Panc1 (cell line): ENCODE data around the gene MVD. TPM values are rescaled to one million over a fixed set of nuclear protein-coding genes. Genes with fewer than 3 reads are reported as not detected.

ENCODE experiments used
- ATAC-seq: fragments of 200-7000 bp; cut with Tn5 transposase; 2 replicates; pipeline ENCODE4 v1.9.1; 2020; ENCODE audit warnings: mild to moderate bottlenecking, moderate library complexity
- BruUV-seq: library from RNA; stranded (reverse); fragments of 400-500 nt; replicated peaks from 2 replicates; lab custom pipeline; 2021; lab: Mats Ljungman, UMichigan
- CTCF ChIA-PET: fragments of 300-600 bp; sonication (Branson Sonifier 250); formaldehyde crosslinking; loops from one replicate; lab custom pipeline; 2022; ENCODE audit warnings: antibody characterized with exemption; lab: Charles Lee
- POLR2A ChIA-PET: fragments of 300-600 bp; sonication (Branson Sonifier 250); formaldehyde crosslinking; loops from one replicate; lab custom pipeline; 2022; ENCODE audit warnings: antibody characterized with exemption; lab: Charles Lee
- DNase-seq: peaks from one replicate; pipeline ENCODE4 v3.0.0-alpha.2; 2010; ENCODE audit warnings: low read depth, low spot score
- H3K27ac ChIP-seq: 2 replicates; pipeline ENCODE4 v1.5.1; 2011; ENCODE audit warnings: mild to moderate bottlenecking, low read length, inconsistent platforms
- H3K27me3 ChIP-seq: fragments of 200-500 bp; sonication (Bioruptor generic); 2 replicates; pipeline ENCODE4 v1.6.0; 2014; ENCODE audit warnings: low read length, inconsistent platforms; ENCODE audit not compliant: control insufficient read depth, insufficient read depth
- H3K36me3 ChIP-seq: fragments of 200-500 bp; sonication (Bioruptor generic); 2 replicates; pipeline ENCODE4 v1.5.1; 2014; ENCODE audit warnings: inconsistent platforms, mild to moderate bottlenecking, low read length, moderate library complexity; ENCODE audit not compliant: control insufficient read depth, insufficient read depth
- H3K4me1 ChIP-seq: 2 replicates; pipeline ENCODE4 v1.5.1; 2011; ENCODE audit warnings: inconsistent platforms, mild to moderate bottlenecking, low read length, moderate library complexity; ENCODE audit not compliant: control insufficient read depth, insufficient read depth
- H3K4me3 ChIP-seq, 2 experiments: 2 replicates each; pipeline ENCODE4 v1.5.1; 2011 to 2012; ENCODE audit warnings: low read depth in 2 of 2, low read length in 2 of 2, mild to moderate bottlenecking in 2 of 2, inconsistent platforms in 1 of 2, moderate library complexity in 1 of 2
- H3K9me3 ChIP-seq: fragments of 200-500 bp; sonication (Bioruptor generic); 2 replicates; pipeline ENCODE4 v1.5.1; 2014; ENCODE audit warnings: low read depth, mild to moderate bottlenecking, inconsistent platforms, low read length, moderate library complexity; ENCODE audit not compliant: control insufficient read depth, insufficient read depth
- POLR2AphosphoS5 ChIP-seq: IDR thresholded peaks from 2 replicates; pipeline ENCODE4 v1.6.1; 2012; ENCODE audit warnings: mild to moderate bottlenecking, low read depth, low read length, moderate library complexity
- SIN3A ChIP-seq: IDR thresholded peaks from 2 replicates; pipeline ENCODE4 v1.6.1; 2012; ENCODE audit warnings: low read depth, mild to moderate bottlenecking, low read length, moderate library complexity, borderline replicate concordance; ENCODE audit not compliant: insufficient read depth
- TCF7L2 ChIP-seq: IDR thresholded peaks from 2 replicates; pipeline ENCODE4 v1.6.1; 2011; ENCODE audit warnings: mild to moderate bottlenecking, low read depth, low read length, inconsistent platforms
- in situ Hi-C: cut with HindIII; loops from 2 replicates; pipeline ENCODE4 v1.10.0; 2016; ENCODE audit warnings: low sequenced_read_pairs, low pct_unique_long_range_greater_than_20kb
- intact Hi-C: fragments of 100-400 bp; cut with micrococcal nuclease; formaldehyde crosslinking; loops from one replicate; pipeline ENCODE4 v1.10.0; 2022; ENCODE audit not compliant: unreplicated experiment
- total RNA-seq: library from RNA; stranded (reverse); gene quantifications from one replicate; pipeline ENCODE4 v1.2.1, GENCODE V29; 2021; ENCODE audit not compliant: unreplicated experiment
- TF ChIP-seq, protein P1 (sequence below), 2 experiments: IDR thresholded peaks; 2 replicates each; pipeline ENCODE4 v1.6.1; 2011 to 2012; ENCODE audit warnings: low read depth in 2 of 2, control low read depth in 1 of 2, low read length in 1 of 2, mild to moderate bottlenecking in 1 of 2, moderate library complexity in 1 of 2; ENCODE audit not compliant: insufficient read depth in 1 of 2
- TF ChIP-seq, protein P2 (sequence below): fragments of 450-650 bp; IDR thresholded peaks from 2 replicates; pipeline ENCODE4 v1.5.1; 2017; ENCODE audit warnings: mild to moderate bottlenecking

Gene MVD
- total RNA-seq, 1 experiment from 2014 or later = 96.8 TPM

DNA sequence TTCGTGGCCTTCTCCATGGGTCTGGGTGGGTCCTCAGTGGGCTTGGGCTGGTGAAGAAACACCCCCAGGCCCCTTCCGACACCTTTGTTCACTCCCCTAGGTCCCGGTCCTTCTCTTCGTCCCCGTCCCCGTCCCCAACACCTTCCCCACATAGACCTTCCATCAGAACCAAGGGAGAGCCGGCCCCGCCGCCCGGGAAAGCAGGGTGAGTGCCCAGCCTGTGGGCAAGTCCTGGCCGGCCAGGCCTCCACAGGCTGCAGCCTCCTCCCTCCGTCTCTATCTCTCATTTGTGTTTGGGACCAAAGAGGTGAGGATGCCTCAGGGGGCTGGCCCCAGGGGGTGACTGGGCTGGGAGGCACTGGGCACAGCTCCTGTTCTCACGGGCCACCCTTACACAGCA, 39.0 kb downstream of the MVD start:
- H3K36me3 ChIP-seq = no peaks in the 10 kb centered on the region
- ChIA-PET POLR2A (no interaction called here), CTCF (no interaction called here)
- ATAC-seq = no peak
- no peak overlapping the region for H3K4me3 ChIP-seq
- DNase-seq = no peak
- intact Hi-C loops (no loop called here), in situ Hi-C loops (no loop called here)
- H3K27ac ChIP-seq = no peak overlapping the region
- TF ChIP-seq POLR2AphosphoS5 (no peak), TCF7L2 (no peak), SIN3A (no peak)
- TF ChIP-seq, protein P1, sequence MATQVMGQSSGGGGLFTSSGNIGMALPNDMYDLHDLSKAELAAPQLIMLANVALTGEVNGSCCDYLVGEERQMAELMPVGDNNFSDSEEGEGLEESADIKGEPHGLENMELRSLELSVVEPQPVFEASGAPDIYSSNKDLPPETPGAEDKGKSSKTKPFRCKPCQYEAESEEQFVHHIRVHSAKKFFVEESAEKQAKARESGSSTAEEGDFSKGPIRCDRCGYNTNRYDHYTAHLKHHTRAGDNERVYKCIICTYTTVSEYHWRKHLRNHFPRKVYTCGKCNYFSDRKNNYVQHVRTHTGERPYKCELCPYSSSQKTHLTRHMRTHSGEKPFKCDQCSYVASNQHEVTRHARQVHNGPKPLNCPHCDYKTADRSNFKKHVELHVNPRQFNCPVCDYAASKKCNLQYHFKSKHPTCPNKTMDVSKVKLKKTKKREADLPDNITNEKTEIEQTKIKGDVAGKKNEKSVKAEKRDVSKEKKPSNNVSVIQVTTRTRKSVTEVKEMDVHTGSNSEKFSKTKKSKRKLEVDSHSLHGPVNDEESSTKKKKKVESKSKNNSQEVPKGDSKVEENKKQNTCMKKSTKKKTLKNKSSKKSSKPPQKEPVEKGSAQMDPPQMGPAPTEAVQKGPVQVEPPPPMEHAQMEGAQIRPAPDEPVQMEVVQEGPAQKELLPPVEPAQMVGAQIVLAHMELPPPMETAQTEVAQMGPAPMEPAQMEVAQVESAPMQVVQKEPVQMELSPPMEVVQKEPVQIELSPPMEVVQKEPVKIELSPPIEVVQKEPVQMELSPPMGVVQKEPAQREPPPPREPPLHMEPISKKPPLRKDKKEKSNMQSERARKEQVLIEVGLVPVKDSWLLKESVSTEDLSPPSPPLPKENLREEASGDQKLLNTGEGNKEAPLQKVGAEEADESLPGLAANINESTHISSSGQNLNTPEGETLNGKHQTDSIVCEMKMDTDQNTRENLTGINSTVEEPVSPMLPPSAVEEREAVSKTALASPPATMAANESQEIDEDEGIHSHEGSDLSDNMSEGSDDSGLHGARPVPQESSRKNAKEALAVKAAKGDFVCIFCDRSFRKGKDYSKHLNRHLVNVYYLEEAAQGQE (IDR thresholded peaks at IDR 0.05; ENCODE audit: insufficient read depth in 1 of 2, low read depth in 2 of 2, low read length in 1 of 2) = no peak
- TF ChIP-seq, protein P2, sequence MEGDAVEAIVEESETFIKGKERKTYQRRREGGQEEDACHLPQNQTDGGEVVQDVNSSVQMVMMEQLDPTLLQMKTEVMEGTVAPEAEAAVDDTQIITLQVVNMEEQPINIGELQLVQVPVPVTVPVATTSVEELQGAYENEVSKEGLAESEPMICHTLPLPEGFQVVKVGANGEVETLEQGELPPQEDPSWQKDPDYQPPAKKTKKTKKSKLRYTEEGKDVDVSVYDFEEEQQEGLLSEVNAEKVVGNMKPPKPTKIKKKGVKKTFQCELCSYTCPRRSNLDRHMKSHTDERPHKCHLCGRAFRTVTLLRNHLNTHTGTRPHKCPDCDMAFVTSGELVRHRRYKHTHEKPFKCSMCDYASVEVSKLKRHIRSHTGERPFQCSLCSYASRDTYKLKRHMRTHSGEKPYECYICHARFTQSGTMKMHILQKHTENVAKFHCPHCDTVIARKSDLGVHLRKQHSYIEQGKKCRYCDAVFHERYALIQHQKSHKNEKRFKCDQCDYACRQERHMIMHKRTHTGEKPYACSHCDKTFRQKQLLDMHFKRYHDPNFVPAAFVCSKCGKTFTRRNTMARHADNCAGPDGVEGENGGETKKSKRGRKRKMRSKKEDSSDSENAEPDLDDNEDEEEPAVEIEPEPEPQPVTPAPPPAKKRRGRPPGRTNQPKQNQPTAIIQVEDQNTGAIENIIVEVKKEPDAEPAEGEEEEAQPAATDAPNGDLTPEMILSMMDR = no peak
- no peaks in the 10 kb centered on the region for H3K4me1 ChIP-seq
- no peaks in the 10 kb centered on the region for H3K27me3 ChIP-seq
- no TSS peak for BruUV-seq
- no peaks in the 10 kb centered on the region for H3K9me3 ChIP-seq

DNA sequence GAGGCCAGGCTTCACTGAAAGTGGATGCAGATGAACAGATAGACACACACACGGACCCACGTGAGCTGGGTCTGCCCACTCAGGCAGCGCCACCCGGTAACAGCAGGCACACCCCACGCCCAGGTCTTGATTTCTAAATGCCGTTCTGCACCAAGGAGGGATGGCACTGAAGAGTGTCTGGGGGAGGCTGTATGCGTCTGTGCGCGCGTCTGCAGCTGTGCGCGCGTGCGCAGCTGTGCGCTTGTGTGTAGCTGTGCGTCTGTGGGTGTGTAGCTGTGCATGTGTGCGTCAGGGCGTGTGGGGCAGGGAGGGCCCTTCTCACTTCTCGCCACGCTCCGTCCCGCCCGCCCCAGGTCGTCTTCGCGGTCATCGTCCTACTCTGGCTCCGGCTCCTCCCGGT, 40.0 kb downstream of the MVD start:
- no peak for TF ChIP-seq SIN3A
- TF ChIP-seq, protein P1 (IDR thresholded peaks at IDR 0.05; ENCODE audit: insufficient read depth in 1 of 2, low read depth in 2 of 2, low read length in 1 of 2) = no peak
- TF ChIP-seq, protein P2 = no peak
- intact Hi-C loops (no loop called here), in situ Hi-C loops (no loop called here)
- H3K4me1 ChIP-seq = no peaks in the 10 kb centered on the region
- ChIA-PET POLR2A (no interaction called here), CTCF (no interaction called here)
- no peak for DNase-seq
- ATAC-seq = no peak
- no peaks in the 10 kb centered on the region for H3K9me3 ChIP-seq
- BruUV-seq = no TSS peak
- no peak overlapping the region for H3K27ac ChIP-seq
- H3K36me3 ChIP-seq = no peaks in the 10 kb centered on the region
- H3K4me3 ChIP-seq = no peak overlapping the region
- H3K27me3 ChIP-seq = no peaks in the 10 kb centered on the region
